Stimulated activated CD8-positive, alpha-beta memory T cell treated with anti-CD3 and anti-CD28 coated beads, Interleukin-2, amount 100 ng/mL, for 1 hour (primary cell): Measurements from ENCODE around the gene CLDN2.

Source experiments
- DNase-seq, 2 donors: peaks; one replicate each; pipeline ENCODE4 v3.0.0-alpha.2; 2020; ENCODE audit warnings: low read depth in 2 of 2

CLDN2 gene

GRCh38 chrX:106921637-106922036 lies 1.4 kb downstream of the CLDN2 start:
- no peak for DNase-seq

GRCh38 chrX:106927023-106927422 lies 6.8 kb downstream of the CLDN2 start:
- DNase-seq = no peak

- no peak for DNase-seq
Measured at GRCh38 chrX:106927700-106928099, 7.5 kb downstream of the CLDN2 start.

GRCh38 chrX:106928227-106928626 lies 8.0 kb downstream of the CLDN2 start:
- DNase-seq = no peak

- DNase-seq = no peak
Measured at GRCh38 chrX:106931831-106932491, 11.8 kb downstream of the CLDN2 start.

- DNase-seq = no peak
Measured at GRCh38 chrX:106932492-106932923, 12.3 kb downstream of the CLDN2 start.

GRCh38 chrX:106932960-106933537 lies 12.8 kb downstream of the CLDN2 start:
- no peak for DNase-seq

GRCh38 chrX:106933538-106933961 lies 13.3 kb downstream of the CLDN2 start:
- no peak for DNase-seq

- DNase-seq = no peak
Measured at GRCh38 chrX:106935175-106935574, 15.0 kb downstream of the CLDN2 start.

- DNase-seq = no peak
Measured at GRCh38 chrX:106936246-106936645, 16.0 kb downstream of the CLDN2 start.

- DNase-seq = no peak
Measured at GRCh38 chrX:106939566-106939965, 19.4 kb downstream of the CLDN2 start.

GRCh38 chrX:106940068-106940467 lies 19.9 kb downstream of the CLDN2 start:
- DNase-seq = no peak

- no peak for DNase-seq
Measured at GRCh38 chrX:106946464-106946863, 26.3 kb downstream of the CLDN2 start.

GRCh38 chrX:106948641-106949040 lies 28.4 kb downstream of the CLDN2 start:
- no peak for DNase-seq

- no peak for DNase-seq
Measured at GRCh38 chrX:106949366-106949765, 29.2 kb downstream of the CLDN2 start.

GRCh38 chrX:106950381-106950780 lies 30.2 kb downstream of the CLDN2 start:
- no peak for DNase-seq

GRCh38 chrX:106951230-106951629 lies 31.0 kb downstream of the CLDN2 start:
- DNase-seq = no peak

- no peak for DNase-seq
Measured at GRCh38 chrX:106952089-106952488, 31.9 kb downstream of the CLDN2 start.

GRCh38 chrX:106952538-106952937 lies 32.3 kb downstream of the CLDN2 start:
- DNase-seq = no peak

GRCh38 chrX:106952988-106953387 lies 32.8 kb downstream of the CLDN2 start:
- DNase-seq = no peak

GRCh38 chrX:106954041-106954440 lies 33.8 kb downstream of the CLDN2 start:
- no peak for DNase-seq

- DNase-seq = no peak
Measured at GRCh38 chrX:106955004-106955772, 35.0 kb downstream of the CLDN2 start.

- DNase-seq = no peak
Measured at GRCh38 chrX:106957856-106958255, 37.7 kb downstream of the CLDN2 start.
